HG03558 (cell line): ENCODE data around the gene IFI30.

ENCODE experiments used
- ATAC-seq: cut with Tn5 transposase; IDR thresholded peaks from one replicate; pipeline ENCODE4 v1.9.1; 2021; ENCODE audit warnings: moderate number of reproducible peaks; ENCODE audit not compliant: unreplicated experiment; ENCODE audit errors: extremely low read depth

Gene IFI30

GRCh38 chr19:18173572-18174288 lies at the start of gene IFI30:
TSS of gene IFI30 (plus strand) at chr19:18173813. CDS start at chr19:18173842, 29 bp downstream.
- ATAC-seq, result no peak

GRCh38 chr19:18123819-18124218 lies 49.8 kb upstream of the IFI30 start:
- ATAC-seq, result no peak

GRCh38 chr19:18126097-18126496 lies 47.5 kb upstream of the IFI30 start:
- ATAC-seq, result no peak

- ATAC-seq, result no peak
Measured at GRCh38 chr19:18128044-18128443, 45.6 kb upstream of the IFI30 start.

- no peak for ATAC-seq
Measured at GRCh38 chr19:18128805-18129204, 44.8 kb upstream of the IFI30 start.

- ATAC-seq, result no peak
Measured at GRCh38 chr19:18130523-18131242, 42.9 kb upstream of the IFI30 start.

- no peak for ATAC-seq
Measured at GRCh38 chr19:18131841-18132596, 41.6 kb upstream of the IFI30 start.

GRCh38 chr19:18135712-18136584 lies 37.7 kb upstream of the IFI30 start:
- ATAC-seq, result no peak

GRCh38 chr19:18137242-18137641 lies 36.4 kb upstream of the IFI30 start:
- ATAC-seq, result no peak

- no peak for ATAC-seq
Measured at GRCh38 chr19:18137657-18138339, 35.8 kb upstream of the IFI30 start.

GRCh38 chr19:18140473-18140872 lies 33.1 kb upstream of the IFI30 start:
- ATAC-seq, result no peak

- no peak for ATAC-seq
Measured at GRCh38 chr19:18141031-18141430, 32.6 kb upstream of the IFI30 start.

GRCh38 chr19:18143902-18144301 lies 29.7 kb upstream of the IFI30 start:
- ATAC-seq, result no peak

- no peak for ATAC-seq
Measured at GRCh38 chr19:18144361-18144760, 29.3 kb upstream of the IFI30 start.

- ATAC-seq, result no peak
Measured at GRCh38 chr19:18144906-18145305, 28.7 kb upstream of the IFI30 start.

- no peak for ATAC-seq
Measured at GRCh38 chr19:18145391-18145999, 28.1 kb upstream of the IFI30 start.

GRCh38 chr19:18147396-18147795 lies 26.2 kb upstream of the IFI30 start:
- no peak for ATAC-seq

GRCh38 chr19:18149596-18149975 lies 24.0 kb upstream of the IFI30 start:
- no peak for ATAC-seq
